Measurements from ENCODE around the gene GLP2R.

GRCh38 chr17:9912121-9913099, 86.7 kb downstream of the GLP2R start:
- TF ChIP-seq, protein P1, sequence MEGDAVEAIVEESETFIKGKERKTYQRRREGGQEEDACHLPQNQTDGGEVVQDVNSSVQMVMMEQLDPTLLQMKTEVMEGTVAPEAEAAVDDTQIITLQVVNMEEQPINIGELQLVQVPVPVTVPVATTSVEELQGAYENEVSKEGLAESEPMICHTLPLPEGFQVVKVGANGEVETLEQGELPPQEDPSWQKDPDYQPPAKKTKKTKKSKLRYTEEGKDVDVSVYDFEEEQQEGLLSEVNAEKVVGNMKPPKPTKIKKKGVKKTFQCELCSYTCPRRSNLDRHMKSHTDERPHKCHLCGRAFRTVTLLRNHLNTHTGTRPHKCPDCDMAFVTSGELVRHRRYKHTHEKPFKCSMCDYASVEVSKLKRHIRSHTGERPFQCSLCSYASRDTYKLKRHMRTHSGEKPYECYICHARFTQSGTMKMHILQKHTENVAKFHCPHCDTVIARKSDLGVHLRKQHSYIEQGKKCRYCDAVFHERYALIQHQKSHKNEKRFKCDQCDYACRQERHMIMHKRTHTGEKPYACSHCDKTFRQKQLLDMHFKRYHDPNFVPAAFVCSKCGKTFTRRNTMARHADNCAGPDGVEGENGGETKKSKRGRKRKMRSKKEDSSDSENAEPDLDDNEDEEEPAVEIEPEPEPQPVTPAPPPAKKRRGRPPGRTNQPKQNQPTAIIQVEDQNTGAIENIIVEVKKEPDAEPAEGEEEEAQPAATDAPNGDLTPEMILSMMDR (IDR thresholded peaks at IDR 0.05 in 4 of 5, conservative IDR thresholded peaks at IDR 0.05 in 1 of 5): no peak
- TF ChIP-seq POLR2A (IDR thresholded peaks at IDR 0.05): no peak

Measured in gastrocnemius medialis (tissue), 4 donors.